Trophoblast cell (in vitro differentiated cells and primary cell): ENCODE measurements around the gene COPS2. TPM values are rescaled to one million over a fixed set of nuclear protein-coding genes. Genes with fewer than 3 reads are reported as not detected.

Experiments
- DNase-seq, 2 donors: peaks; one replicate each; pipeline ENCODE4 v3.0.0-alpha.2; 2016
- H2AFZ ChIP-seq: 2 replicates; pipeline ENCODE4 v1.6.1; 2013; ENCODE audit warnings: low read length, moderate library complexity, mild to moderate bottlenecking; ENCODE audit not compliant: insufficient read depth, poor library complexity
- H2AK5ac ChIP-seq: 2 replicates; pipeline ENCODE4 v1.6.1; 2013; ENCODE audit warnings: mild to moderate bottlenecking, low read length
- H2BK120ac ChIP-seq: 2 replicates; pipeline ENCODE4 v1.6.1; 2013; ENCODE audit warnings: low read length, mild to moderate bottlenecking, moderate library complexity; ENCODE audit not compliant: insufficient read depth, poor library complexity
- H2BK12ac ChIP-seq: 2 replicates; pipeline ENCODE4 v1.6.1; 2013; ENCODE audit warnings: mild to moderate bottlenecking, low read length, moderate library complexity
- H2BK5ac ChIP-seq: 2 replicates; pipeline ENCODE4 v1.6.1; 2013; ENCODE audit warnings: low read length, low read depth, moderate library complexity, mild to moderate bottlenecking; ENCODE audit not compliant: poor library complexity
- H3K14ac ChIP-seq: 2 replicates; pipeline ENCODE4 v1.6.1; 2013; ENCODE audit warnings: mild to moderate bottlenecking, low read length
- H3K18ac ChIP-seq: 2 replicates; pipeline ENCODE4 v1.6.1; 2013; ENCODE audit warnings: mild to moderate bottlenecking, low read length
- H3K23ac ChIP-seq: 2 replicates; pipeline ENCODE4 v1.6.1; 2013; ENCODE audit warnings: low read length
- H3K27ac ChIP-seq: 2 replicates; pipeline ENCODE4 v1.5.1; 2013; ENCODE audit warnings: low read depth, mild to moderate bottlenecking, inconsistent platforms, low read length, moderate library complexity
- H3K27me3 ChIP-seq: 2 replicates; pipeline ENCODE4 v1.6.1; 2013; ENCODE audit warnings: inconsistent platforms, mild to moderate bottlenecking, low read length, moderate library complexity; ENCODE audit not compliant: insufficient read depth
- H3K36me3 ChIP-seq, 2 experiments: 1 replicate in 1 of 2; 2 replicates in 1 of 2; pipeline ENCODE4 v1.6.1; 2013; ENCODE audit warnings: low read length in 2 of 2, mild to moderate bottlenecking in 2 of 2, moderate library complexity in 1 of 2; ENCODE audit not compliant: insufficient read depth in 2 of 2, control insufficient read depth in 1 of 2
- H3K4ac ChIP-seq: 2 replicates; pipeline ENCODE4 v1.6.1; 2013; ENCODE audit warnings: low read depth, mild to moderate bottlenecking, low read length, moderate library complexity
- H3K4me1 ChIP-seq, 2 experiments: 1 replicate in 1 of 2; 2 replicates in 1 of 2; pipeline ENCODE4 v1.6.1; 2013; ENCODE audit warnings: low read length in 2 of 2, mild to moderate bottlenecking in 2 of 2, moderate library complexity in 1 of 2; ENCODE audit not compliant: insufficient read depth in 2 of 2, control insufficient read depth in 1 of 2
- H3K4me2 ChIP-seq: 2 replicates; pipeline ENCODE4 v1.6.1; 2013; ENCODE audit warnings: inconsistent platforms, mild to moderate bottlenecking, low read length, moderate library complexity
- H3K4me3 ChIP-seq: 2 replicates; pipeline ENCODE4 v1.5.1; 2013; ENCODE audit warnings: mild to moderate bottlenecking, low read depth, low read length, inconsistent platforms
- H3K79me1 ChIP-seq: one replicate; pipeline ENCODE4 v1.6.1; 2013; ENCODE audit warnings: low read length
- H3K79me2 ChIP-seq: 2 replicates; pipeline ENCODE4 v1.6.1; 2013; ENCODE audit warnings: low read length, mild to moderate bottlenecking; ENCODE audit not compliant: control insufficient read depth, insufficient read depth, poor library complexity
- H3K9ac ChIP-seq: 2 replicates; pipeline ENCODE4 v1.6.1; 2013; ENCODE audit warnings: mild to moderate bottlenecking, low read length
- H3K9me3 ChIP-seq: 2 replicates; pipeline ENCODE4 v1.6.1; 2013; ENCODE audit warnings: low read depth, mild to moderate bottlenecking, control low read depth, inconsistent platforms, low read length; ENCODE audit not compliant: insufficient read depth
- H4K12ac ChIP-seq: 2 replicates; pipeline ENCODE4 v1.6.1; 2013; ENCODE audit warnings: low read depth, mild to moderate bottlenecking, low read length, moderate library complexity
- H4K8ac ChIP-seq: 2 replicates; pipeline ENCODE4 v1.6.1; 2013; ENCODE audit warnings: low read depth, mild to moderate bottlenecking, low read length, moderate library complexity
- H4K91ac ChIP-seq: one replicate; pipeline ENCODE4 v1.6.1; 2013; ENCODE audit warnings: low read depth, mild to moderate bottlenecking, low read length, moderate library complexity
- WGBS: extraction: QIAGEN DNeasy Blood & Tissue Kit; methylation state at CpG from one replicate; pipeline ENCODE4 v1.1.7; 2013; ENCODE audit warnings: missing lambda C conversion rate; ENCODE audit not compliant: insufficient read length, insufficient coverage; ENCODE audit errors: extremely low coverage; 5-methylcytosine and 5-hydroxymethylcytosine counted together
- polyA plus RNA-seq: library from polyadenylated mRNA; stranded (reverse); fragments of 200-250 nt; gene quantifications from 2 replicates; pipeline ENCODE4 v1.2.3, GENCODE V29; 2013

Gene COPS2
- 63.9 and 64.6 TPM in 2 replicates for polyA plus RNA-seq

DNA sequence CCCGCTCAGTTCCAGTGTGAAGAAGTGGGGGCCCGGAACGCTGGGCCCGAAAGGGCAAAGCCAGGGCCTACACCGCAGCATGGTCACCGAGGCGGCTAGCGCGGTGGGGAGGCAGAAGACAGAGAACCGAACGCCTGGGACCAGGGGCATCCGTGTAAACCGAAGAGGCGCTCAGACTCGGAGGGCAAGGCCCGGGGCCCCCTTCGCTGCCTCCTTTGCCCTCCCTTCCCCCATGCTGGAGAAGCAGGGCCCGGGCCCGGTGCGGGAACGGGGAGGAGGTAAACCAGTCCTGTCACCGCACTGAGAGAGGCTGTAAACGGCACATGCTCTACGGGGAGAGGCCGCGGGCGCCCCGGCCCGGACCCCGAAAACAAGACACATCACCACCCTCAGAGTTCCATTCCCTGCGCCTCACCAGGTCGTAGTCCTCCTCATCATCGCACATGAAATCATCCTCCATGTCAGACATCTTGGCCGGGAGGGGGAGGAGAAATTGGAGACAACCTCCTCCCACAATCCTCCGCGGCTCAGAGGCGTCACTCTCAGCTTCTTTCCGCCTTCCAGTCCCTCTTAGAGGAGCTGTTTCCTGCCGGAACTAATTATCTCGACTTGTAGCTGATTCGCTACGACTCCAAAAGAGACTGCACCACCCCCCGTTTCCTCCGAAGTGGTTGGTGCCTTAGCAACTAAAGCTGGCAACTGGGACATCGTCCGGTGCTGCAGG is at the start of gene COPS2:
COPS2 (minus strand) TSS at position 490 of the 724 bp plus-strand sequence; CDS start at position 469, 21 bp downstream.
- WGBS, result no CpG with 5 or more reads among the region's 46 CpGs
- Histone ChIP-seq H3K79me1 (peaks cover 5% of the 10 kb centered on the region), H3K36me3 (peaks cover 0 to 3% of the 10 kb centered on the region in 2 experiments), H3K9ac (peak within 1 kb of the TSS; percentile 95), H3K27ac (peak within 1 kb of the TSS; percentile 50), H3K23ac (no peak within 1 kb of the TSS), H3K79me2 (peaks cover 6% of the 10 kb centered on the region), H4K91ac (peak within 1 kb of the TSS; percentile 67), H2AFZ (peak within 1 kb of the TSS; percentile 80), H4K12ac (peak within 1 kb of the TSS; percentile 38), H4K8ac (peak within 1 kb of the TSS; percentile 74), H3K4me2 (peak within 1 kb of the TSS; percentile 70), H3K18ac (peak within 1 kb of the TSS; percentile 29), H3K4ac (peak within 1 kb of the TSS; percentile 93), H3K4me3 (peak within 1 kb of the TSS; percentile 91), H2BK12ac (no peak within 1 kb of the TSS), H2BK120ac (peak within 1 kb of the TSS; percentile 42), H2AK5ac (peak within 1 kb of the TSS; percentile 65), H3K4me1 (no peaks in the 10 kb centered on the region), H3K27me3 (no peaks in the 10 kb centered on the region), H3K9me3 (no peaks in the 10 kb centered on the region), H3K14ac (peak within 1 kb of the TSS; percentile 83), H2BK5ac (peak within 1 kb of the TSS; percentile 25)
- peak; percentile 98 to 99 for DNase-seq

DNA sequence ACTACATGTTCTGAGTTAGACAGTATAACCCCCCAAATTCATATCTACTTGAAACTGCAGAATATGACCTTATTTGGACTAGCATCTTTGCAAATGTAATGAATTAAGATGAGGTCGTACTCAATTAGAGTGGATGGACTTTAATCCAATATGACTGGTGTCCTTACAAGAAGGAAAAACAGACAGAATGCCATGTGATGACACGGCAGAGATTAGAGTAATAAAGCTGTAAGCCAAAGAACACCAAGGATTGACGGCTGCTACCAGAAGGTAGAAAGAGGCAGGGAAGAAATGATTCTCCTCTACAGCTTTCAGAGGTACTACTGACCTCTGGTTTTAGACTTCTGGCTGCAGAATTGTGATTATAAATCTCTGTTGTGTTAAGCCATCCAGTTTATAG is 44.9 kb upstream of the COPS2 start:
- Histone ChIP-seq H3K4ac (no peak overlapping the region), H2BK12ac (no peak overlapping the region), H3K4me1 (no peaks in the 10 kb centered on the region), H2AFZ (no peak overlapping the region), H3K4me2 (no peak overlapping the region), H3K9me3 (no peaks in the 10 kb centered on the region), H3K79me2 (no peaks in the 10 kb centered on the region), H4K91ac (no peak overlapping the region), H3K36me3 (peaks cover 0 to 2% of the 10 kb centered on the region in 2 experiments), H2BK5ac (no peak overlapping the region), H4K8ac (no peak overlapping the region), H3K4me3 (no peak overlapping the region), H3K18ac (no peak overlapping the region), H3K9ac (no peak overlapping the region), H2BK120ac (no peak overlapping the region), H2AK5ac (no peak overlapping the region), H3K27me3 (no peaks in the 10 kb centered on the region), H3K79me1 (no peaks in the 10 kb centered on the region), H3K27ac (no peak overlapping the region), H3K23ac (no peak overlapping the region), H4K12ac (no peak overlapping the region), H3K14ac (no peak overlapping the region)
- WGBS, result no CpG with 5 or more reads among the region's 3 CpGs
- no peak for DNase-seq

DNA sequence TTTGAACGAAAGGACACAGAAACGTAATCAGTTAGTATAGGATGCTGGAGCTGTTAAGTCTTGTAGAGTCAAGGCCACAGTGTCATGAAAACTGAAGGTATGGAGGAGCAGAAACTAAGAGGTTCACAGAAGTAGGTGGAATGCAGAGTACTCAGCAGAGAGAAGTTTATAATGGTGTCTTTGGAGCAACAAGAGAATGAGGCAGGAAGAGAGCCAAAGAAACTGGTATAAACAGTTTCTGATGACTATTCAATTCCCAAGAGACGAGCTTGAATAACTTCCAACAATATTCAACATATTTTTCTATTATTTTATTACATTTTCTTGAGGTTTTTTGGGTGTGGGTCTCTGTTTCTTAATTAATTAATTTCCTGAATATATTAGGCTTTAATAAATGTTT is 44.3 kb upstream of the COPS2 start:
- Histone ChIP-seq H3K18ac (no peak overlapping the region), H2BK5ac (no peak overlapping the region), H3K27me3 (no peaks in the 10 kb centered on the region), H3K4me1 (no peaks in the 10 kb centered on the region), H2BK120ac (no peak overlapping the region), H4K91ac (no peak overlapping the region), H3K27ac (no peak overlapping the region), H3K4me3 (no peak overlapping the region), H3K4me2 (no peak overlapping the region), H3K9ac (no peak overlapping the region), H3K23ac (no peak overlapping the region), H3K4ac (no peak overlapping the region), H3K79me1 (no peaks in the 10 kb centered on the region), H3K14ac (no peak overlapping the region), H2AFZ (no peak overlapping the region), H2AK5ac (no peak overlapping the region), H4K12ac (no peak overlapping the region), H2BK12ac (no peak overlapping the region), H3K79me2 (no peaks in the 10 kb centered on the region), H3K36me3 (peaks cover 0 to 2% of the 10 kb centered on the region in 2 experiments), H4K8ac (no peak overlapping the region), H3K9me3 (no peaks in the 10 kb centered on the region)
- no CpG with 5 or more reads among the region's 3 CpGs for WGBS
- DNase-seq, result no peak

DNA sequence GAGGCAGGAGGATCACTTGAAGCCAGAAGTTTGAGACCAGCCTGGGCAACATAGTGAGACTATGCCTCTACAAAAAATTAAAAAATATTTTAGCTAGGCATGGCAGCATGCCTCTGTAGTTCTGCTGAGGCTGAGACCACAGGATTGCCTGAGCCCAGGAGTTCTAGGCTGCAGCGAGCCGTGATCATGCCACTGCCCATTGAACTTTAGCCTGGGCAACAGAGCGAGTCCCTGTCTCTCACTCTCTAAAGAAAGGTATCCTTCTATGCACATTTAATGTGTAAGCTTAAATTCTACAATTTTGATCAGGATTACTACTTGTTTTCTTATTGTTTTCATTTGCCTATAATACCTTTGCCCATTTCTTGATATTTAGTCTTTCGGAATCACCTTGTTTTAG is 41.5 kb upstream of the COPS2 start:
- Histone ChIP-seq H2AFZ (no peak overlapping the region), H3K23ac (no peak overlapping the region), H3K4ac (no peak overlapping the region), H3K18ac (no peak overlapping the region), H4K12ac (no peak overlapping the region), H4K91ac (no peak overlapping the region), H3K79me2 (no peaks in the 10 kb centered on the region), H2AK5ac (no peak overlapping the region), H3K9me3 (no peaks in the 10 kb centered on the region), H3K4me1 (no peaks in the 10 kb centered on the region), H3K27ac (no peak overlapping the region), H3K14ac (no peak overlapping the region), H3K27me3 (no peaks in the 10 kb centered on the region), H3K4me2 (no peak overlapping the region), H3K79me1 (no peaks in the 10 kb centered on the region), H3K36me3 (no peaks in the 10 kb centered on the region), H2BK12ac (no peak overlapping the region), H3K9ac (no peak overlapping the region), H2BK120ac (no peak overlapping the region), H3K4me3 (no peak overlapping the region), H4K8ac (no peak overlapping the region), H2BK5ac (no peak overlapping the region)
- WGBS, result no CpG with 5 or more reads among the region's 4 CpGs
- DNase-seq, result no peak
